ENCODE results near the gene ARHGEF16. TPM values are rescaled to one million over a fixed set of nuclear protein-coding genes. Genes with fewer than 3 reads are reported as not detected.

The ARHGEF16 gene
- total and polyA plus RNA-seq, 2 donors (not counting 1 experiment from before 2014, with no cell fraction given), result 0.13 to 0.22 TPM

GRCh38 chr1:3438661-3439180, 15.7 kb upstream of the ARHGEF16 start:
- Histone ChIP-seq H3K36me3 (replicated peaks in 1 of 2; ENCODE audit: control extremely low read depth in 1 of 2, control insufficient read depth in 1 of 2, extremely low read depth in 1 of 2, insufficient read depth in 2 of 2, low read length in 1 of 2) (no peaks in the 10 kb centered on the region), H3K4me1 (ENCODE audit: control insufficient read depth in 2 of 2, insufficient read depth in 2 of 2, low read length in 2 of 2) (no peaks in the 10 kb centered on the region), H3K4me2 (replicated peaks; ENCODE audit: low read depth, low read length, poor library complexity, severe bottlenecking) (no peak overlapping the region), H4K20me1 (ENCODE audit: control insufficient read depth, insufficient read depth, low read length, poor library complexity, severe bottlenecking) (no peaks in the 10 kb centered on the region), H3K9me3 (ENCODE audit: control extremely low read depth in 1 of 3, control insufficient read depth in 2 of 3, insufficient read depth in 1 of 3, low read length in 2 of 3) (no peaks in the 10 kb centered on the region), H3K9ac (ENCODE audit: low read length) (no peak overlapping the region), H3K79me2 (ENCODE audit: control insufficient read depth, insufficient read depth, low read length) (no peaks in the 10 kb centered on the region), H3K27me3 (replicated peaks in 1 of 4; ENCODE audit: control extremely low read depth in 1 of 4, control insufficient read depth in 3 of 4, insufficient read depth in 4 of 4, low read length in 3 of 4) (no peaks in the 10 kb centered on the region), H3K4me3 (ENCODE audit: control extremely low read depth in 1 of 5, extremely low read depth in 1 of 5, insufficient read depth in 1 of 5, low read depth in 2 of 5, low read length in 4 of 5) (no peak overlapping the region), H2AFZ (ENCODE audit: insufficient read depth, low read depth, low read length, poor library complexity, severe bottlenecking) (no peak overlapping the region), H3K27ac (ENCODE audit: low read length in 2 of 2) (no peak overlapping the region)
- WGBS (ENCODE audit: insufficient coverage), result 90% methylated on average over 7 of the region's 9 CpGs
- H3K4me3 Mint-ChIP-seq, result no peak overlapping the region
- ATAC-seq (ENCODE audit: low read depth) (no peak), DNase-seq (no peak)
- POLR2A ChIA-PET, result no interaction called here
- no peaks in the 10 kb centered on the region for H3K4me1 Mint-ChIP-seq
- H3K9me3 Mint-ChIP-seq (ENCODE audit: insufficient read depth), result no peaks in the 10 kb centered on the region
- H3K27me3 Mint-ChIP-seq, result peaks cover 10% of the 10 kb centered on the region
- H3K27ac Mint-ChIP-seq, result no peak overlapping the region
- TF ChIP-seq CTCF (IDR thresholded peaks at IDR 0.05), result no peak
- no peak for TF ChIP-seq EZH2 (IDR thresholded peaks at IDR 0.05; ENCODE audit: borderline replicate concordance, insufficient read depth, low read depth, low read length, poor library complexity, severe bottlenecking)
- CTCF ChIA-PET, result no interaction called here
- intact Hi-C loops (cut with micrococcal nuclease), result no loop called here

GRCh38 chr1:3439346-3440299, 14.8 kb upstream of the ARHGEF16 start:
- 89% methylated on average over 23 of the region's 27 CpGs for WGBS (ENCODE audit: insufficient coverage)
- H3K9ac ChIP-seq (ENCODE audit: low read length), result no peak overlapping the region
- H4K20me1 ChIP-seq (ENCODE audit: control insufficient read depth, insufficient read depth, low read length, poor library complexity, severe bottlenecking), result no peaks in the 10 kb centered on the region
- Mint-ChIP-seq H3K27ac (no peak overlapping the region), H3K4me1 (no peaks in the 10 kb centered on the region), H3K9me3 (ENCODE audit: insufficient read depth) (no peaks in the 10 kb centered on the region), H3K27me3 (peaks cover 14% of the 10 kb centered on the region), H3K4me3 (no peak overlapping the region)
- H3K9me3 ChIP-seq (ENCODE audit: control extremely low read depth in 1 of 3, control insufficient read depth in 2 of 3, insufficient read depth in 1 of 3, low read length in 2 of 3), result peaks cover 0 to 3% (median 0%) of the 10 kb centered on the region in 3 donors
- CTCF ChIA-PET, result no interaction called here
- TF ChIP-seq CTCF (IDR thresholded peaks at IDR 0.05) (no peak), EZH2 (IDR thresholded peaks at IDR 0.05; ENCODE audit: borderline replicate concordance, insufficient read depth, low read depth, low read length, poor library complexity, severe bottlenecking) (no peak)
- intact Hi-C loops (cut with micrococcal nuclease), result no loop called here
- H3K4me3 ChIP-seq (ENCODE audit: control extremely low read depth in 1 of 5, extremely low read depth in 1 of 5, insufficient read depth in 1 of 5, low read depth in 2 of 5, low read length in 4 of 5), result no peak overlapping the region
- H3K4me2 ChIP-seq (replicated peaks; ENCODE audit: low read depth, low read length, poor library complexity, severe bottlenecking), result no peak overlapping the region
- DNase-seq (no peak), ATAC-seq (ENCODE audit: low read depth) (no peak)
- POLR2A ChIA-PET, result no interaction called here
- H3K36me3 ChIP-seq (replicated peaks in 1 of 2; ENCODE audit: control extremely low read depth in 1 of 2, control insufficient read depth in 1 of 2, extremely low read depth in 1 of 2, insufficient read depth in 2 of 2, low read length in 1 of 2), result no peaks in the 10 kb centered on the region
- no peak overlapping the region for H3K27ac ChIP-seq (ENCODE audit: low read length in 2 of 2)
- H2AFZ ChIP-seq (ENCODE audit: insufficient read depth, low read depth, low read length, poor library complexity, severe bottlenecking), result no peak overlapping the region
- H3K79me2 ChIP-seq (ENCODE audit: control insufficient read depth, insufficient read depth, low read length), result no peaks in the 10 kb centered on the region
- H3K4me1 ChIP-seq (ENCODE audit: control insufficient read depth in 2 of 2, insufficient read depth in 2 of 2, low read length in 2 of 2), result no peaks in the 10 kb centered on the region
- H3K27me3 ChIP-seq (replicated peaks in 1 of 4; ENCODE audit: control extremely low read depth in 1 of 4, control insufficient read depth in 3 of 4, insufficient read depth in 4 of 4, low read length in 3 of 4), result no peaks in the 10 kb centered on the region
